HepG2 (cell line): ENCODE measurements around the gene ZBTB7C. TPM values are rescaled to one million over a fixed set of nuclear protein-coding genes. Genes with fewer than 3 reads are reported as not detected.

Experiments used
- ATAC-seq: fragments of 200-7000 bp; cut with Tn5 transposase; 3 replicates; pipeline ENCODE4 v1.9.1; 2020; ENCODE audit warnings: mild to moderate bottlenecking, moderate library complexity
- BruUV-seq: library from RNA; stranded (reverse); fragments of 400-500 nt; replicated peaks from 2 replicates; lab custom pipeline; 2021; lab: Mats Ljungman, UMichigan
- CTCF ChIA-PET: fragments of 300-600 bp; formaldehyde crosslinking; extraction: SDS; loops from one replicate; lab custom pipeline; 2021; ENCODE audit warnings: low total read pairs, inconsistent platforms, low intra/inter-chr PET ratio; lab: Yijun Ruan, JAX
- POLR2A ChIA-PET: fragments of 350-600 bp; sonication (Branson Sonifier 250); formaldehyde crosslinking; loops from one replicate; lab custom pipeline; 2020; ENCODE audit warnings: antibody characterized with exemption, inconsistent platforms; lab: Yijun Ruan, JAX
- DNase-seq: peaks from one replicate; pipeline ENCODE4 v3.0.0-alpha.2; 2015; ENCODE audit warnings: low spot score
- FAIRE-seq: peaks from 3 replicates; lab custom pipeline; 2011; peaks lifted over from hg19 to GRCh38; lab: Jason Lieb, UNC
- H2AFZ ChIP-seq: one replicate; pipeline ENCODE4 v1.6.1; 2011; ENCODE audit warnings: low read length, inconsistent platforms
- H3K27ac ChIP-seq: fragments of 300-600 bp; 3 replicates; pipeline ENCODE4 v1.8.0; 2011; ENCODE audit warnings: mixed run types, mild to moderate bottlenecking, mixed read lengths, low read length, inconsistent platforms; ENCODE audit not compliant: insufficient read depth; ENCODE audit errors: extremely low read length
- H3K27me3 ChIP-seq, 2 experiments: fragments of 200-600 bp in 1 of 2; 2 replicates in 1 of 2; 3 replicates in 1 of 2; pipeline versions ENCODE4 v1.6.0 to v1.8.0; 2011; ENCODE audit warnings: low read length in 2 of 2, mild to moderate bottlenecking in 2 of 2, moderate library complexity in 2 of 2, inconsistent platforms in 1 of 2; ENCODE audit not compliant: insufficient read depth in 2 of 2, control insufficient read depth in 1 of 2
- H3K36me3 ChIP-seq, 2 experiments: fragments of 200-600 bp in 1 of 2; replicated peaks in 1 of 2; 2 replicates in 1 of 2; 3 replicates in 1 of 2; pipeline versions ENCODE4 v1.5.1 to v1.8.0; 2011; ENCODE audit warnings: low read length in 2 of 2, inconsistent platforms in 1 of 2; ENCODE audit not compliant: insufficient read depth in 2 of 2, control insufficient read depth in 1 of 2
- H3K4me1 ChIP-seq: 2 replicates; pipeline ENCODE4 v1.5.1; 2012; ENCODE audit warnings: low read length, inconsistent platforms; ENCODE audit not compliant: insufficient read depth
- H3K4me2 ChIP-seq: 2 replicates; pipeline ENCODE4 v1.6.0; 2011; ENCODE audit warnings: low read depth, low read length, inconsistent platforms
- H3K4me3 ChIP-seq, 3 experiments: fragments of 200-600 bp in 1 of 3; sonication (generic), shearing (Covaris generic) in 1 of 3; replicated peaks in 1 of 3; 2 replicates each; pipeline ENCODE4 v1.5.1; 2011 to 2016; ENCODE audit warnings: low read length in 3 of 3, inconsistent platforms in 2 of 3, low read depth in 2 of 3, mild to moderate bottlenecking in 2 of 3, control low read depth in 1 of 3, mixed read lengths in 1 of 3; ENCODE audit not compliant: insufficient read depth in 1 of 3
- H3K79me2 ChIP-seq: one replicate; pipeline ENCODE4 v1.6.1; 2011; ENCODE audit warnings: low read length, inconsistent platforms; ENCODE audit not compliant: insufficient read depth
- H3K9ac ChIP-seq: 2 replicates; pipeline ENCODE4 v1.6.0; 2011; ENCODE audit warnings: mild to moderate bottlenecking, low read depth, low read length, inconsistent platforms; ENCODE audit not compliant: insufficient read depth
- H3K9me3 ChIP-seq: 2 replicates; pipeline ENCODE4 v1.5.1; 2012; ENCODE audit warnings: mild to moderate bottlenecking, low read length
- H4K20me1 ChIP-seq: 2 replicates; pipeline ENCODE4 v1.6.0; 2011; ENCODE audit warnings: inconsistent platforms, mild to moderate bottlenecking, low read length, moderate library complexity; ENCODE audit not compliant: insufficient read depth
- CBX5 ChIP-seq: sonication (generic); formaldehyde crosslinking; IDR thresholded peaks from 2 replicates; pipeline ENCODE4 v1.4.0; 2020; ENCODE audit warnings: missing genetic modification reagents, borderline replicate concordance
- DNMT1 ChIP-seq: sonication (generic); formaldehyde crosslinking; IDR thresholded peaks from 2 replicates; pipeline ENCODE4 v1.5.1; 2020; ENCODE audit warnings: mild to moderate bottlenecking, missing genetic modification reagents
- ERF ChIP-seq: IDR thresholded peaks from 2 replicates; pipeline ENCODE4 v1.6.1; 2018; ENCODE audit warnings: missing biosample characterization, missing genetic modification reagents
- ESRRA ChIP-seq: sonication (generic); formaldehyde crosslinking; IDR thresholded peaks from 2 replicates; pipeline ENCODE4 v1.5.1; 2020; ENCODE audit warnings: mild to moderate bottlenecking, low read depth, missing genetic modification reagents
- HNF4G ChIP-seq, 2 experiments: sonication (generic) in 1 of 2; formaldehyde crosslinking in 1 of 2; IDR thresholded peaks; 2 replicates each; pipeline versions ENCODE4 v1.4.0 to v1.6.1; 2011 to 2020; ENCODE audit warnings: borderline replicate concordance in 2 of 2, low read depth in 2 of 2, mild to moderate bottlenecking in 2 of 2, low read length in 1 of 2, missing genetic modification reagents in 1 of 2, moderate library complexity in 1 of 2
- ISX ChIP-seq: sonication (generic); formaldehyde crosslinking; conservative IDR thresholded peaks from 2 replicates; pipeline ENCODE4 v1.5.0; 2020; ENCODE audit warnings: missing genetic modification reagents
- MEIS2 ChIP-seq: sonication (generic); formaldehyde crosslinking; IDR thresholded peaks from 2 replicates; pipeline ENCODE4 v1.9.0; 2021; ENCODE audit warnings: mild to moderate bottlenecking, missing genetic modification reagents
- PRDM15 ChIP-seq: sonication (generic); formaldehyde crosslinking; IDR thresholded peaks from 2 replicates; pipeline ENCODE4 v1.4.0; 2020; ENCODE audit warnings: missing genetic modification reagents
- REPIN1 ChIP-seq: sonication (generic); formaldehyde crosslinking; IDR thresholded peaks from 2 replicates; pipeline ENCODE4 v1.8.0; 2022; ENCODE audit warnings: missing genetic modification reagents, low read depth, mild to moderate bottlenecking, borderline replicate concordance
- RXRB ChIP-seq: IDR thresholded peaks from 2 replicates; pipeline ENCODE4 v1.6.1; 2016; ENCODE audit warnings: borderline replicate concordance, missing genetic modification reagents, missing compliant biosample characterization
- SMARCE1 ChIP-seq: fragments of 450-650 bp; IDR thresholded peaks from 2 replicates; pipeline ENCODE4 v1.6.1; 2017; ENCODE audit warnings: borderline replicate concordance
- SOX5 ChIP-seq: IDR thresholded peaks from 2 replicates; pipeline ENCODE4 v1.6.1; 2016; ENCODE audit warnings: borderline replicate concordance
- ZFAT ChIP-seq: sonication (generic); formaldehyde crosslinking; conservative IDR thresholded peaks from 2 replicates; pipeline ENCODE4 v1.8.1; 2023; ENCODE audit warnings: missing genetic modification reagents, inconsistent platforms
- ZIK1 ChIP-seq: sonication (generic); formaldehyde crosslinking; IDR thresholded peaks from 2 replicates; pipeline ENCODE4 v1.5.0; 2020; ENCODE audit warnings: mild to moderate bottlenecking, low read depth, missing genetic modification reagents, borderline replicate concordance
- ZNF329 ChIP-seq: sonication (generic); formaldehyde crosslinking; IDR thresholded peaks from 2 replicates; pipeline ENCODE4 v1.9.0; 2021; ENCODE audit warnings: low read depth, mild to moderate bottlenecking, missing genetic modification reagents
- ZNF563 ChIP-seq: sonication (generic); formaldehyde crosslinking; IDR thresholded peaks from 2 replicates; pipeline ENCODE4 v1.8.0; 2022; ENCODE audit warnings: mild to moderate bottlenecking, moderate library complexity, missing genetic modification reagents
- ZNF713 ChIP-seq: sonication (generic); formaldehyde crosslinking; IDR thresholded peaks from 2 replicates; pipeline ENCODE4 v1.4.0; 2020; ENCODE audit warnings: mild to moderate bottlenecking, missing genetic modification reagents
- WGBS: methylation state at CpG from one replicate; pipeline ENCODE4 v1.1.6; 2017; ENCODE audit warnings: low lambda C conversion rate; 5-methylcytosine and 5-hydroxymethylcytosine counted together
- in situ Hi-C: cut with HindIII; loops from 2 replicates; pipeline ENCODE4 v1.10.0; 2017; ENCODE audit warnings: low pct_unique_long_range_greater_than_20kb; ENCODE audit not compliant: extremely low pct_ligation_motif_present
- intact Hi-C: fragments of 100-400 bp; cut with micrococcal nuclease; formaldehyde crosslinking; loops from one replicate; pipeline ENCODE4 v1.10.0; 2022; ENCODE audit not compliant: unreplicated experiment
- polyA plus RNA-seq, 8 experiments: library from polyadenylated mRNA; depleted of rRNA in 3 of 8; stranded (reverse) in 7 of 8; unstranded in 1 of 8; fragments of >200 nt; fragmentation: Illumina TruSeq in 4 of 8; extraction: Trizol in 4 of 8; gene quantifications; 2 replicates each; pipeline versions ENCODE4 v1.2.1 to v1.2.3, GENCODE V29; 2011 to 2016; ENCODE audit warnings: low read depth in 4 of 8, missing spikeins in 1 of 8, mixed read lengths in 1 of 8; ENCODE audit not compliant: insufficient read depth in 1 of 8
- total RNA-seq, 5 experiments: library from RNA; depleted of rRNA; stranded (reverse); fragments of >200 nt; fragmentation: Illumina TruSeq; extraction: Trizol; gene quantifications; 2 replicates each; pipeline ENCODE4 v1.2.3, GENCODE V29; 2016; ENCODE audit warnings: low read depth in 1 of 5

Gene ZBTB7C
- total and polyA plus RNA-seq, 2 of the 13 experiments (the other 11 are each of a cell fraction or from before 2014, with no cell fraction given), result 0.01 to 0.04 TPM

GRCh38 chr18:48076461-48076860 is 332.7 kb downstream of the ZBTB7C start:
- ATAC-seq (no peak), DNase-seq (no peak), FAIRE-seq (no peak)
- intact Hi-C loops, result no loop called here
- no peak overlapping the region for H3K27ac ChIP-seq
- no peaks in the 10 kb centered on the region for H3K4me1 ChIP-seq
- no peak overlapping the region for H3K4me3 ChIP-seq
- no TSS peak for BruUV-seq
- H2AFZ ChIP-seq, result no peak overlapping the region
- TF ChIP-seq ZFAT (no peak), HNF4G (IDR thresholded peaks at IDR 0.05; ENCODE audit: borderline replicate concordance, low read depth, low read length) (no peak), HNF4G (CRISPR knock-in tag; IDR thresholded peaks at IDR 0.05; ENCODE audit: borderline replicate concordance, low read depth) (no peak), ERF (CRISPR knock-in tag) (no peak), SOX5 (CRISPR knock-in tag) (no peak), DNMT1 (CRISPR knock-in tag) (no peak), REPIN1 (CRISPR knock-in tag) (no peak), CBX5 (CRISPR knock-in tag) (no peak), ZNF713 (no peak)
- no peak overlapping the region for H3K4me2 ChIP-seq
- H3K9me3 ChIP-seq, result no peaks in the 10 kb centered on the region
- in situ Hi-C loops, result no loop called here
- H3K79me2 ChIP-seq, result no peaks in the 10 kb centered on the region
- ChIA-PET POLR2A (no interaction called here), CTCF (no interaction called here)
- H3K9ac ChIP-seq, result no peak overlapping the region
- WGBS, result 0% methylated on average over 1 of the region's 2 CpGs
- no peaks in the 10 kb centered on the region for H3K36me3 ChIP-seq
- H3K27me3 ChIP-seq, result peaks cover 1 to 23% of the 10 kb centered on the region in 2 experiments; a peak in 2 of 5 replicates
- H4K20me1 ChIP-seq, result no peaks in the 10 kb centered on the region

- CTCF ChIA-PET, result no interaction called here
- no peaks in the 10 kb centered on the region for H4K20me1 ChIP-seq
- H3K9ac ChIP-seq, result no peak overlapping the region
- no peak overlapping the region for H2AFZ ChIP-seq
- H3K4me1 ChIP-seq, result no peaks in the 10 kb centered on the region
- no TSS peak for BruUV-seq
- 25% methylated on average over 8 of the region's 10 CpGs for WGBS
- no peak for ATAC-seq
- no peak overlapping the region for H3K4me3 ChIP-seq
- H3K79me2 ChIP-seq, result no peaks in the 10 kb centered on the region
- in situ Hi-C loops, result no loop called here
- TF ChIP-seq PRDM15 (no peak), SOX5 (CRISPR knock-in tag) (no peak), ZNF329 (CRISPR knock-in tag) (no peak), ESRRA (no peak), ISX (no peak), SMARCE1 (no peak), MEIS2 (CRISPR knock-in tag) (no peak), ZIK1 (CRISPR knock-in tag) (no peak), RXRB (CRISPR knock-in tag) (no peak), ZNF563 (CRISPR knock-in tag) (no peak)
- no peak overlapping the region for H3K27ac ChIP-seq
- H3K27me3 ChIP-seq, result peaks cover 1 to 23% of the 10 kb centered on the region in 2 experiments; a peak in 2 of 5 replicates
- POLR2A ChIA-PET, result no interaction called here
- H3K9me3 ChIP-seq, result no peaks in the 10 kb centered on the region
- no peaks in the 10 kb centered on the region for H3K36me3 ChIP-seq
- no peak overlapping the region for H3K4me2 ChIP-seq
- DNase-seq, result no peak
- intact Hi-C loops, result no loop called here
- FAIRE-seq, result no peak
Observed at GRCh38 chr18:48075707-48076093, 333.5 kb downstream of the ZBTB7C start.
